ENCODE measurements around the gene AMFR.

DNA sequence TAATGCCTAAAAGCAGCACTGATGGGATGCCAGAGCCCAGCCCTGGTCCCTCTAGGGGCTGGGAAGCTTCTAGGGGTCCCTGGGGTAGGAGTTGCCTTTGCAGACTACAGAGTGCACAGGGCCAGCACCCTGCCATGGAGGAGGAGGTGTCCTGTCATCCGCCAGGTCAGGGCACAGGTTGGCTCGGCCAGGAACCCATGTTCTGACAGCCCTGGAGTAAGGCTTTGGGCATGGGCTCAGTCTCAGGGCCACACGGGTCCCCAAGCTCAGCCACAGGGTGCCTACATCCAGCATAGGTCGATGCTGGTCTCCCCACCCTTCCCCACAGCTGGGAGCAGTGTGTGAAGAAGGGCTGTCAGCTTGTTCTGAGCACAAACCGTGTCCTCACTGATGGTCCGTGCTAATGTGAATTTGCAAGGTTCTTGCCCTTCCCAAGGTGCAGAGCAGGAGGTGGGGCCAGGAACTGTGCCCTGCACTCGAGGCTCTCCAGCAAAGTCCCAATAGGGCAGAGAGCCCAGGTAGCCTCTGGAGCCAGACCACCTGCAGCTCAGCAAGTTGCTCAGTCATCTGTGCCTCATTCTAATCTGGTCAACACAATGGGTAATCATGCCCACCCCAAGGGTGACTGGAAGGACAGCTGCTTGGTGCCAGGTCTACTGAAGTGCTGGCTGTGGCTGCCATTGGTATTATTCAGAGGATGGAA is 72.8 kb downstream of the AMFR start:
- TF ChIP-seq, protein P1, sequence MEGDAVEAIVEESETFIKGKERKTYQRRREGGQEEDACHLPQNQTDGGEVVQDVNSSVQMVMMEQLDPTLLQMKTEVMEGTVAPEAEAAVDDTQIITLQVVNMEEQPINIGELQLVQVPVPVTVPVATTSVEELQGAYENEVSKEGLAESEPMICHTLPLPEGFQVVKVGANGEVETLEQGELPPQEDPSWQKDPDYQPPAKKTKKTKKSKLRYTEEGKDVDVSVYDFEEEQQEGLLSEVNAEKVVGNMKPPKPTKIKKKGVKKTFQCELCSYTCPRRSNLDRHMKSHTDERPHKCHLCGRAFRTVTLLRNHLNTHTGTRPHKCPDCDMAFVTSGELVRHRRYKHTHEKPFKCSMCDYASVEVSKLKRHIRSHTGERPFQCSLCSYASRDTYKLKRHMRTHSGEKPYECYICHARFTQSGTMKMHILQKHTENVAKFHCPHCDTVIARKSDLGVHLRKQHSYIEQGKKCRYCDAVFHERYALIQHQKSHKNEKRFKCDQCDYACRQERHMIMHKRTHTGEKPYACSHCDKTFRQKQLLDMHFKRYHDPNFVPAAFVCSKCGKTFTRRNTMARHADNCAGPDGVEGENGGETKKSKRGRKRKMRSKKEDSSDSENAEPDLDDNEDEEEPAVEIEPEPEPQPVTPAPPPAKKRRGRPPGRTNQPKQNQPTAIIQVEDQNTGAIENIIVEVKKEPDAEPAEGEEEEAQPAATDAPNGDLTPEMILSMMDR (IDR thresholded peaks at IDR 0.05; ENCODE audit: low read depth, low read length, missing input control) = no peak
- TF ChIP-seq JUND (IDR thresholded peaks at IDR 0.05) (no peak), TAF1 (conservative IDR thresholded peaks at IDR 0.05) (no peak), SP1 (IDR thresholded peaks at IDR 0.05) (no peak), YY1 (IDR thresholded peaks at IDR 0.05) (no peak), RAD21 (IDR thresholded peaks at IDR 0.05) (no peak), GABPA (IDR thresholded peaks at IDR 0.05 in 1 of 2, conservative IDR thresholded peaks at IDR 0.05 in 1 of 2) (no peak), FOXA1 (IDR thresholded peaks at IDR 0.05) (no peak)
- TF ChIP-seq, protein P2, sequence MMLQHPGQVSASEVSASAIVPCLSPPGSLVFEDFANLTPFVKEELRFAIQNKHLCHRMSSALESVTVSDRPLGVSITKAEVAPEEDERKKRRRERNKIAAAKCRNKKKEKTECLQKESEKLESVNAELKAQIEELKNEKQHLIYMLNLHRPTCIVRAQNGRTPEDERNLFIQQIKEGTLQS (IDR thresholded peaks at IDR 0.05) = no peak
- TF ChIP-seq, protein P3, sequence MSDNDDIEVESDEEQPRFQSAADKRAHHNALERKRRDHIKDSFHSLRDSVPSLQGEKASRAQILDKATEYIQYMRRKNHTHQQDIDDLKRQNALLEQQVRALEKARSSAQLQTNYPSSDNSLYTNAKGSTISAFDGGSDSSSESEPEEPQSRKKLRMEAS (IDR thresholded peaks at IDR 0.05) = no peak
- TF ChIP-seq, protein P4, sequence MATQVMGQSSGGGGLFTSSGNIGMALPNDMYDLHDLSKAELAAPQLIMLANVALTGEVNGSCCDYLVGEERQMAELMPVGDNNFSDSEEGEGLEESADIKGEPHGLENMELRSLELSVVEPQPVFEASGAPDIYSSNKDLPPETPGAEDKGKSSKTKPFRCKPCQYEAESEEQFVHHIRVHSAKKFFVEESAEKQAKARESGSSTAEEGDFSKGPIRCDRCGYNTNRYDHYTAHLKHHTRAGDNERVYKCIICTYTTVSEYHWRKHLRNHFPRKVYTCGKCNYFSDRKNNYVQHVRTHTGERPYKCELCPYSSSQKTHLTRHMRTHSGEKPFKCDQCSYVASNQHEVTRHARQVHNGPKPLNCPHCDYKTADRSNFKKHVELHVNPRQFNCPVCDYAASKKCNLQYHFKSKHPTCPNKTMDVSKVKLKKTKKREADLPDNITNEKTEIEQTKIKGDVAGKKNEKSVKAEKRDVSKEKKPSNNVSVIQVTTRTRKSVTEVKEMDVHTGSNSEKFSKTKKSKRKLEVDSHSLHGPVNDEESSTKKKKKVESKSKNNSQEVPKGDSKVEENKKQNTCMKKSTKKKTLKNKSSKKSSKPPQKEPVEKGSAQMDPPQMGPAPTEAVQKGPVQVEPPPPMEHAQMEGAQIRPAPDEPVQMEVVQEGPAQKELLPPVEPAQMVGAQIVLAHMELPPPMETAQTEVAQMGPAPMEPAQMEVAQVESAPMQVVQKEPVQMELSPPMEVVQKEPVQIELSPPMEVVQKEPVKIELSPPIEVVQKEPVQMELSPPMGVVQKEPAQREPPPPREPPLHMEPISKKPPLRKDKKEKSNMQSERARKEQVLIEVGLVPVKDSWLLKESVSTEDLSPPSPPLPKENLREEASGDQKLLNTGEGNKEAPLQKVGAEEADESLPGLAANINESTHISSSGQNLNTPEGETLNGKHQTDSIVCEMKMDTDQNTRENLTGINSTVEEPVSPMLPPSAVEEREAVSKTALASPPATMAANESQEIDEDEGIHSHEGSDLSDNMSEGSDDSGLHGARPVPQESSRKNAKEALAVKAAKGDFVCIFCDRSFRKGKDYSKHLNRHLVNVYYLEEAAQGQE (IDR thresholded peaks at IDR 0.05) = no peak

Measured in liver (tissue), 3 donors.